Raji (cell line): ENCODE results near the gene CTDSPL.

Experiments
- POLR2A ChIP-seq: IDR thresholded peaks from 2 replicates; pipeline ENCODE4 v1.6.1; 2011; ENCODE audit warnings: low read depth, low read length, control low read depth; ENCODE audit not compliant: insufficient read depth

Gene CTDSPL, protein sequence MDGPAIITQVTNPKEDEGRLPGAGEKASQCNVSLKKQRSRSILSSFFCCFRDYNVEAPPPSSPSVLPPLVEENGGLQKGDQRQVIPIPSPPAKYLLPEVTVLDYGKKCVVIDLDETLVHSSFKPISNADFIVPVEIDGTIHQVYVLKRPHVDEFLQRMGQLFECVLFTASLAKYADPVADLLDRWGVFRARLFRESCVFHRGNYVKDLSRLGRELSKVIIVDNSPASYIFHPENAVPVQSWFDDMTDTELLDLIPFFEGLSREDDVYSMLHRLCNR

DNA sequence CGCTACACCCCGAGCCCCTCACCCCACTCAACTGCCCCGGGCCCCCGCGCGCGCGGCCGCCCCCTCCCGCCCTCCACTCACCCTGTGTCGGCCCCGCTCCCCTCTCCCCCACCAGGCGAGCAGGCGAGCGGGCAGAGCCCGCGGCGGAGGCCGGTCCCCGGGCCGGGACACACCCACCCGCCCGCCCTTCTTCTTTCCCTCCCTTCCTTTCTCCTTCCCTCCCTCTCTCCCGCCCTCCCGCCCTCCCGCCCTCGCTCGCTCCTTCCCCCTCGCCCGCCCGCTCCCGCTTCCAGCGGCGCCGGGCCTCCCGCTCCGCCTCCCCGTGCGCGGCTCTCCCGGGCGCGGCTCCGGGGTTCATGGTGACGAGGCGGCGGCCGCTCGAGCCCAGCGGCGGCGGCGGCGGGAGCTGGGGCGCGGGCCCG, at the start of gene CTDSPL:
Gene CTDSPL, plus strand, starts transcription at position 261 of the 422 bp plus-strand sequence. CDS start 320 bp downstream, outside the sequence.
- no peak for TF ChIP-seq POLR2A

DNA sequence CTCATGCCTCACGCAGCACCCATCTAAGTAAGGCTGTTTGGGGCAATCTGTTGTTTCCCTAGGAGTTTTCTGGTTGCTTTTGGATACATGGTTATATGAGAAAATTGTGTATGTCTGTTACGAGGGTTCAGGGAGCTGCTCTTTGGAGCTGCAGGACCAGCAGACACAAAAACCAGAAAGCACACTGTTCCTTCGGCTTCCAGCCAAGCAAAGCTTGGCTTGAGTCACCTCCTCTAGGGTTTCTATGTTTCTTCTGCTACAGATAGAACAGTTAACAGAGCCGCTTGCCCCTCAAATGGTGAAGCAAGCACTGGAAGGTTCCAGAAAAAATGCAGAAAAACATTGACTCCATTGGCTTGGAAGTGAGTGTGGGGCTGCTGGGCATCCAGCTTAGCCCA, 49.2 kb upstream of the CTDSPL start:
- TF ChIP-seq POLR2A = no peak

DNA sequence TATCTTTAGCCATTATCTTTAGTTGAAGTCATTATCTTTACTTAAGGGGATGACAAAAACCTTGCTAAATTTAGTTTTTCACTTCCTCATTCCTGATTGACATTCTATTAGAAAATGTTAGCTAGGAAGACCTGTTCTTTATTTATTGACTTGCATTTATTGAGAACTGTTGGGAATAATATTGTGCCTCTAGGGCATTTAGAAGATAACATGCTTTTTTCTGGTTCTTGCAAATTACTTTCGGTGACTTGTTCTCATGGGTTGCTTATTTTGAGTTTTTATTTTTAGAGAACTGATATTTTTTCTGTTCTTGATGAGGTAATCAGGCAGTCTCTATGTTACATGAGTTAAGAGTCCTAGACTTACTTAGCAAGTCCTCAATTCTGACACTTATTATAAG, 48.3 kb upstream of the CTDSPL start:
- TF ChIP-seq POLR2A = no peak

DNA sequence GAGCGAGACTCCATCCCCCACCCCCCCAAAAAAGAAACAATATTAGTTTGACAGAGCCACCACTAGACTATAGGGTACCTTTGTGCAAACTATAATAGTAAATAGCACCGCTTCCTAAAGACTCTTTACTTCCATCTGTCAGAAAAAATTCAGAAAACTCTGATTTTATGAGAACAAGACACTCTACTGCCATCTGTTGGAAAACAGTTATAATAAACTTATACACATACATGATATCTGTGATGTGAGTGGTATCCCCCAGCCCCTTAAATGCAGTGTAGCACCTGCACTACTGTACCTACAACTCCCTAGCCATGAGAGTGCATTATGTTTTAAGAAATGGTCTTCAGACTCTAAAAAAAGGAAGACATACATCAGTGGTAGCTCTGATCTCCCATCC, 47.1 kb upstream of the CTDSPL start:
- TF ChIP-seq POLR2A = no peak

DNA sequence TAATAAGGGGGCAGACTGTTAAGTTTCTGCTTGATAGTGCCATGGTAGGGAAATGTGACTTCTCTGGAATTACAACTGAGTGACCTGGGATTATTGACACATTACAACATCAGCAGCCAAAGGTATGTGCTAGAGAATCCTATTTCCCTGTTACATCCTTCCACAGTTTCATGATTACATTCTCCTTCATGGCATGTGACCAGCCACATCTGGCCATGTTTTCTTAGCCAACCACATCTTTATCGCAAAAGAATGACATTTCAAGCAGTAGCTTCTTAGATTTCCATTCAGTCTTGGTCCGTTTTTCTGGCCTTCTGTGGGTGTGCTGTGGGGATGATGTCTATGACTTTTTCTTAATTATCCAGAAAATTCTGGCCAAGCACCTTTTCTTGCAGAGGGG, 45.4 kb upstream of the CTDSPL start:
- no peak for TF ChIP-seq POLR2A

DNA sequence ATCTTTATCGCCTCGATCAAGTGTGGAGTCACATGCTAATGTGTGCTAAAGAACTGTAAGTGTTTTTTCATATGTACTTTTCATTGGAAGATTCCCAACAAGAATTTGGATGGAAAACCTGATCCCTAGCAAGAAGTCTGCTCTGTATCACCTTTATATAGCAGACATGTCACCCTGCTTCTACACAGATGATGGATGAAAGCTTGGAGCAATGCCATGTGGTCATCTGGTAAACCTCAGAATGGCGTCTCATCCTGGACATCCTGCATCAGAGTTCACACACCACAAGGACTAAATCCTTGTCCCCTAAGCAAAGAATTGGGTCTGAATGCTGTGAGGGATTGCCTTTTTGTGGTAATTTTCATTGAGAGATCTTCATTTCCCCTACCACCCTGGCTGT, 42.1 kb upstream of the CTDSPL start:
- no peak for TF ChIP-seq POLR2A

DNA sequence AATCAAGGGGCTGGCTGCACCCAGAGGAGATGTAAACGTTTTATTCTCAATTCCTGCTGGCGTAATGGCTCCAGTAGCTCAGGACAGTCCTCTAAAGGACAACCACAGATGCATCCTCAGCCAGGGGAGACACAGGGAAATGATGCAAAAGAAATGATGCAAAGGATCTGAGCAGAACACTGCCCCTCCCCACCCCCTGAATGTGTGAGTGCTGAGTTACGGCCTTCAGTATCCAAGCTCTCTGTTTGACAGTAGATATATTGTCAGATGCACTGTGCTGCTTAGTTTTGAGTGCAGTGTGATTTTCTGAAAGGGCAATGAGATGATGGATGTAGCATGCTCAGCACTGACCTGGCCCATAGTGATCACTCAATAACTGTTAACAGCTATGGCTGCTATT, 41.4 kb upstream of the CTDSPL start:
- TF ChIP-seq POLR2A = no peak

DNA sequence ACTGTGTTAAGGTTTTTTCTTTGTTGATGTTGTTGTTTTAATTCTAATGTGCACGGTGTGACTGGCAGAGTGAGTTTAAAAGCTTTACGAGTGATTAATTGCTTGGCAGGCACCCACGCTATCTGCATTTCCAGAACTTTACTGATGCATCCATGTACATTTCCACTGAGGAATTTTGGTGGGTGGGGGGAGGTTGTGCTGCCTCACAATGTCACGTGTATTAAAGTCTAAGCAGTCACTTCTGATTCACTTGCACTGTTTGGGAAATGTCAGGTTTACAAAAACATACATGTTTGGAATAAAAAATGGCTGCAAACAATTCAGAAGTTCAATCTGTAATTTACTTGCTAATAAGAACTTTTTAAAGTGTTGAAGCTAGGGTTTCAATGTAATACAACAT, 38.5 kb upstream of the CTDSPL start:
- no peak for TF ChIP-seq POLR2A

DNA sequence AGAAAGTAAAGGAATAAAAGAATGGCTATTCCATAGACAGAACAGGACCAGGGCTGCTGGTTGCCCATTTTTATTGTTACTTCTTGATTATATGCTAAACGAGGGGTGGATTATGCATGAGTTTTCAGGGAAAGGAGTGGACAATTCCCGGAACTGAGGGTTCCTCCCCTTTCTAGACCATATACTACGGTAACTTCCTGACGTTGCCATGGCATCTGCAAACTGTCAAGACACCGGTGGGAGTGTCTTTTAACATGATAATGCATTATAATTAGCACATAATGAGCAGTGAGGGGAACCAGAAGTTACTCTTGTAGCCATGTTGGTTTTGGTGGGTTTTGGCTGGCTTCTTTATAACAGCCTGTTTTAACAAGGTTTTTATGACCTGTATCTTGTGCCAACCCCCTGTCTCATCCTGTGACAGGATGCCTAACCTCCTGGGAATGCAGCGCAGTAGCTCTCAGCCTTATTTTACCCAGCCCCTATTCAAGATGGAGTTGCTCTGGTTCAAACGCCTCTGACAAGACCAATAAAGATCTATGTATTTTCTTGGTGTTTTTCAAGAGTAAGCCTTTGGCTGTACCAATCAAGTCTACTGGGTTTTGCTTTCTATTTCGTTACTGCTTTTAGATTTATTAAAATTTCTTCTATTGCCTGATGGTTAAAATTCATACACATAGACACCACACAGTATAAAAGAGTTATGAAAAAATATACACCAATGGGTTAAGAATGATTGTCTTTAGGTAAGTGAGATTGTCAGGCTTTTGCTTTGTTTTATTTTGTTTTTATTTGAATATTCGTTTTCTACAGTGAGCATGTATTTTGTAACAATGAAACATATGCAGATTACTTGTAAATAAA, 37.4 kb upstream of the CTDSPL start:
- no peak for TF ChIP-seq POLR2A

DNA sequence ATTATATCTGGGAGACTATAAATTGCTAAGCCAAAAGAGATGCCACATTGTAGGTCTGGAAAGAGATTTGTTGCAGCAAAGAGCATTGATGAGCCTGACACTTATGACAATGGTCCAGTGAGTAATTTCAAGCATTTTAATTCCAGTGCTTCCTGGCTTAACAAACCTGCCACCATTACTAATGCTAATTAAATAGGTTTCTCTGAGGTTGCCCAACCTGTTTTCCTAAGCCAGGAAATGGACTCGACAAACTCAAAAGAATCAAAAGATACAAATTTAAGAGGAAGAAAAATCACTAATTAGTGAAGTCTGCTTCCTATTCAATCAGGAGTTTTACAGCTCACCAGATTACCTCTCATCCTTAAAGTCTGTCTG, 36.7 kb upstream of the CTDSPL start:
- TF ChIP-seq POLR2A = no peak

DNA sequence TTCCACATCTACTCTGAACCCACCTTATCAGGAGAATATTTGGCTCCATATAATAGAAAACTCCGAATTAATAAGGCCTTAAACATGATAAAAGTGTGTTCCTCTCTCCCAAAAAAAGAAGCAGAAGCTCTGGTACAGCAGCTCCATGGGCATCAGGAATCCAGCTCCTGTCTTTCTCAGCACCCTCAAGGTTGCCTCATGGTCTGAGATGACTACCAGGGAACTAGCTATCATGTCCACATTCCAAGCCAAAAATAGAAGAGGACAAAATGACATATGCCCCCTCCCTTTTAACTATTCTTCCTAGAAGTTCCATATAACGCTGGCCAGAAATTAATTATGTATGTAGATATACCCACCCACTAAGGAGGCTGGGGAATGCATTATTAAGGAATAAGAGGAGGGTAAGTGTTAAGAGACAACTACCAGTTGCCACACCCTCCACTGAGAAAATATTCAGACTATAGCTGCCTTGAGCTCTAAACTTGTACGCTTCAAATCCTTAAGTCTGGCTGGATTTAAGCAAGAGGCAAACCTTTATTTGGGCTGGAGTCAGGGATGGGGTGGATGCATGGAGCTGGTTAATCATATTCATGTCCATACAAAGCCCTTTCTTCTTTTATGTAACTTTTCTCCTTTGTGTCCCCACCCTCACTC, 35.8 kb upstream of the CTDSPL start:
- TF ChIP-seq POLR2A = no peak

DNA sequence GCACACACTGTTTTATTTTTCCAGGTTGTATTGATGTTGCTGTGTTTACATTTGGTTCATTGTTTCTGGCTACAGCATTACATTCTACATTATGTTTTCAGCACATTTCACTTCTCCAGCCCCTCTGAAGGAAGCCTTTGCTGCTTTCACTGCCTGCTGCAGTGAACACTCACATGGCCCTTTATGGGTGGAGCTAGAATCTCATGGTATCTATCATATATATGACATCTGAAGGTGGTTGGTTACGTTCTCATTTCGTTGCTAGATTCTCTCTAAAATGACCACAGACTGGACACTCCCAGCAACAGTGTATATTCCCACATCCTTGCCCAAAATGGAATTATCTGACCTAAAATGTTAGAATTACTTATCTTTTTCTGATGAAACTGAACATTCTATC, 35.2 kb upstream of the CTDSPL start:
- no peak for TF ChIP-seq POLR2A

DNA sequence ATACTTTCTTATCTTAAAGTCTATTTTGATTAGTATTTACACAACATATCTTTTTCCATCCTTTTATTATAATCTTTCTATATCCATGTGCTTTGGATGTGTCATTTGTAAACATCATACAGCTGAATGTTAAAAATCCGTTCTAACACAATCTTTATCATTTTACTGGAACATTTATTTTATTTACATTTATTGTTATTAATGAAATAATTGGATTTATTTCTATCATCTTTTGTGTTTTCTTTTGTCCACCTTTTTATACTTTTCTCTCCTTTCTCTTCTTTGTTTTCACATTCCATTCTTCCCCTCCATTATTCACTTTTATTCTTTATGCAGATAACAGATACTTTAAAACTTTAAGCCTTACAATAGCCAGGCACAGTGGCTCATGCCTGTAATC, 34.7 kb upstream of the CTDSPL start:
- no peak for TF ChIP-seq POLR2A

DNA sequence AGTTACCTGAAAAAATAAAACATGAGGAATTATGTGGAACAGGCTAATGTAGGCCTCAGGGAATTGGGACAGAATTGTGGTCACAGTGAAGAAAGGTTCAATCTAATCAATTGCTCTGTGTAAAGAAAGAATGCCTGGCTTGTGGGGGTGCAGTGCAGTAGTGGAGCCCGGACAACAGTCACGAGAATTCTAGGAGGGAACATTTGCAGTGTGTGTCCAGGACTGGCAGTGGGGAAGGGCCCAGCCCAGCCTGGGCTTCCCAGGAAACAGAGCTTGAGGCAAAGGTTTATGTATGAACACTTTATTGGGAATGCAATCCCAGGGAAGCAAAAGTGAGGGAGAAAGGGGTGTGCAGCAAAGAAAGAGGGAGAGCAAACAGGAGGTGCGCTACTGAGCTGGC, 29.2 kb upstream of the CTDSPL start:
- TF ChIP-seq POLR2A = no peak

DNA sequence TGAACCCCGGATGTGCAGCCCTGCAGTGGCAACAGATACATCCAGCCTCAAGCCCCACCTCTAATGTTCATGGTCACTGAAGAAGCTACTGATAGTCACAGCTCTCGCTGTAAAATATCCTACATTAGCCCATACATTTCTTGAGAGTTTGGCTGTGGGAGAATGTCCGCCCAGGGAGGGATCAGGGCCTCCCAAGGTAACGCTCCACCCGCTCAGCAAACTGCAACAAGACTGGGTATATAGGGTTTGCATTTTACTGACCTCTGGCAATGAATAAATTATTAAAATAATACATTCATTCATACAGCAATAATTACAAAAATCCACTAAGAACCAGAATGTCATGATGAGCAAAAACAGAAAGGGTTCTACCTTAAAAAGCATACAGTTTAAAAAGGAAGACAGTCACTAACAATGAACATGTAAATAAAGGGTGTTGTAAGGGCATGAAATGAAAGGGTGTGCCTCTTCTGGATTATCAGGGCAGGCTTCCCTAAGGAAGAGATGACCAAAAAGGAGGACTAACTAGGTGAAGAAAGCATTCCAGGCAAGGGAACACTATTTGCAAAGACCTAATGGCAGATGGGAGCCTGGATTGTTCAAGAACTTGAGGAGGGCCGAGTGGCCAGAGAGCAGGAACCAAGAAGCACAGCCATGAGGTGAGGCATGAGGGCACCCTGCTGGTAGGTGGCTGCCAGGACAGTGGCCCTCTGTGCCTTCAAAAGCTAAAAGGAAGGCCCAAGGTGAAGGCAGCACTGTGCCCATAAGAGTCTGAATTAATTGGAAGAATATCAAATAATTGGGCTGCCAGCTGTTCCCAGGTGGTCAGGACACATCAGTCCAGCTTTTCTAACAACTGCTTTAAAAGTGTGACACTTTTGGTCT, 28.1 kb upstream of the CTDSPL start:
- no peak for TF ChIP-seq POLR2A
